Mesendoderm (in vitro differentiated cells): ENCODE data around the gene PRDM2.
"Not testable (repeated sequence)": the region's sequence is repeated elsewhere in the genome, so short reads cannot be mapped to it uniquely, and the experiment has no call there.

Experiments used
- DNase-seq: peaks from one replicate; pipeline ENCODE4 v3.0.0; 2013
- H2AK5ac ChIP-seq: 2 replicates; pipeline ENCODE4 v1.6.1; 2013; ENCODE audit warnings: low read length, inconsistent platforms
- H2BK120ac ChIP-seq: 2 replicates; pipeline ENCODE4 v1.6.1; 2013; ENCODE audit warnings: low read depth, mild to moderate bottlenecking, low read length, moderate library complexity, mixed read lengths
- H2BK15ac ChIP-seq: replicated peaks from 2 replicates; pipeline ENCODE4 v1.6.1; 2013; ENCODE audit warnings: low read depth, mild to moderate bottlenecking, moderate library complexity
- H2BK5ac ChIP-seq: 2 replicates; pipeline ENCODE4 v1.6.1; 2013; ENCODE audit warnings: low read length, inconsistent platforms
- H3K18ac ChIP-seq: 2 replicates; pipeline ENCODE4 v1.6.1; 2013; ENCODE audit warnings: mild to moderate bottlenecking, low read length, mixed read lengths
- H3K23ac ChIP-seq: one replicate; pipeline ENCODE4 v1.6.1; 2013; ENCODE audit warnings: low read length
- H3K27ac ChIP-seq: 2 replicates; pipeline ENCODE4 v1.5.1; 2013; ENCODE audit warnings: low read depth, mild to moderate bottlenecking, inconsistent platforms, low read length, moderate library complexity
- H3K27me3 ChIP-seq: 2 replicates; pipeline ENCODE4 v1.6.1; 2013; ENCODE audit warnings: low read length, control low read depth, mild to moderate bottlenecking, inconsistent platforms; ENCODE audit not compliant: insufficient read depth, poor library complexity
- H3K36me3 ChIP-seq: 2 replicates; pipeline ENCODE4 v1.6.1; 2013; ENCODE audit warnings: low read length, inconsistent platforms; ENCODE audit not compliant: control insufficient read depth, insufficient read depth
- H3K4ac ChIP-seq: one replicate; pipeline ENCODE4 v1.6.1; 2013; ENCODE audit warnings: low read depth, mild to moderate bottlenecking, low read length, moderate library complexity
- H3K4me1 ChIP-seq: 2 replicates; pipeline ENCODE4 v1.6.1; 2013; ENCODE audit warnings: low read depth, low read length, inconsistent platforms; ENCODE audit not compliant: control insufficient read depth
- H3K4me2 ChIP-seq: 2 replicates; pipeline ENCODE4 v1.6.1; 2013; ENCODE audit warnings: low read length
- H3K4me3 ChIP-seq: 2 replicates; pipeline ENCODE4 v1.5.1; 2013; ENCODE audit warnings: mild to moderate bottlenecking, low read length
- H3K56ac ChIP-seq: one replicate; pipeline ENCODE4 v1.6.1; 2013; ENCODE audit warnings: low read length
- H3K79me1 ChIP-seq: 2 replicates; pipeline ENCODE4 v1.6.1; 2013; ENCODE audit warnings: low read length, inconsistent platforms
- H3K79me2 ChIP-seq: 2 replicates; pipeline ENCODE4 v1.6.1; 2013; ENCODE audit warnings: mild to moderate bottlenecking, low read length; ENCODE audit not compliant: control insufficient read depth, insufficient read depth
- H3K9ac ChIP-seq: 2 replicates; pipeline ENCODE4 v1.6.1; 2013; ENCODE audit warnings: low read length, inconsistent platforms
- H4K5ac ChIP-seq: one replicate; pipeline ENCODE4 v1.6.1; 2013; ENCODE audit warnings: low read length
- H4K8ac ChIP-seq: one replicate; pipeline ENCODE4 v1.6.1; 2013; ENCODE audit warnings: low read depth, mild to moderate bottlenecking, control low read depth, low read length, moderate library complexity
- WGBS: extraction: QIAGEN DNeasy Blood & Tissue Kit; methylation state at CpG from one replicate; pipeline ENCODE4 v1.1.7; 2013; ENCODE audit warnings: low lambda C conversion rate, missing lambda C conversion rate; ENCODE audit not compliant: insufficient coverage; ENCODE audit errors: extremely low coverage; 5-methylcytosine and 5-hydroxymethylcytosine counted together

PRDM2 gene

DNA sequence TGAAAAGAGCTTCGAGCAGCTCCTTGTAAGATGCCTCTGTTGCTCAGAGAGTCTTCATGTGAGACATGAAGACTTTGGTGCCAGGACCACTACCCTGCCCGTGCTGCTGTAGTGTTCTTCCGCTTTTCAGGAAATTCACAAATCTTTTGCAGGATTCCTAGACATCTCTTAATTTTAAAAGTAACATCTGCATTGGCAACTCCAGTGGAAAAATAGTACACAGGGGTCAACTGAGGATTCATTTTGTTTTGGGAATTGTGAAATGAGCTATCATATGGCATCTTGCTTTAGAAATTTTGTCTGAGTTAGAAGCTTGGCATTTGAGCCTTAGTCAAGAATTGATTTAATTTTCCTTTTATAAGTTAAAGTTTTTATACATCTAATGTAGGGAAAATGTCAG, 7.2 kb downstream of the PRDM2 start:
- H3K9ac ChIP-seq: no peak overlapping the region
- H3K23ac ChIP-seq: no peak overlapping the region
- H3K79me1 ChIP-seq: peaks cover 17% of the 10 kb centered on the region
- no peaks in the 10 kb centered on the region for H3K4me1 ChIP-seq
- no peak overlapping the region for H4K8ac ChIP-seq
- H3K27me3 ChIP-seq: no peaks in the 10 kb centered on the region
- H3K27ac ChIP-seq: no peak overlapping the region
- no peak overlapping the region for H2AK5ac ChIP-seq
- no peak overlapping the region for H3K4ac ChIP-seq
- H3K79me2 ChIP-seq: peaks cover 8% of the 10 kb centered on the region
- H4K5ac ChIP-seq: no peak overlapping the region
- H2BK120ac ChIP-seq: no peak overlapping the region
- H2BK5ac ChIP-seq: no peak overlapping the region
- WGBS: no CpG with 5 or more reads among the region's 3 CpGs
- H3K4me3 ChIP-seq: no peak overlapping the region
- no peak overlapping the region for H3K18ac ChIP-seq
- DNase-seq: no peak
- H3K36me3 ChIP-seq: no peaks in the 10 kb centered on the region
- no peak overlapping the region for H2BK15ac ChIP-seq
- no peak overlapping the region for H3K56ac ChIP-seq
- no peak overlapping the region for H3K4me2 ChIP-seq

DNA sequence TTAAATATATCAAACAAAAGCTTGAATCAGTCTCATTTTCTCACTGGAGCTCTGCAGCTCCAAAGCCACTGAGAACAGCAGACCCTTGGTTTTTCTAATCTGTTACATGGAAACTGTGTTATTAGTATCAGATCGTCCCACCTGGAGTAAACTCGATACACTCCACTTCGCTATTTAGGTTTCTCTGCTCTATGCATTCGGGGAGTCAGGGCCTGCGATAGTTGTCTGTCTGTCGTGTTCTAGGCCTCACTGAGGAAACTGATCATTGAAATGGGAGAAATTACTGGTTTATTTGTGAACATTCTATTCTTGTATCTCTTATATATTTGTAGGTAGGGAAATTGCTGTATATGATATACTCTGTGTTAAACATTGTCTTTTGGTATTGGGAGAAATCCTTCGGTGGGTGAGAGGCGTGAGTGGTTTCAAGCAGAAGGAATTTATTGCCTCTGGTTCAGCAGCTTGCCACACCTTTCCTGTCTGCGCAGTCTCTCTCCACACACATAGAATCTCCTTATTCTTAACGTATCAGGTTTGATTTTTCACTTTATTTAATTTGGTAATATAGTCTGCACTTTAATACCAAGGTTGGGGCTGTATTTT, 8.5 kb downstream of the PRDM2 start:
- no CpG with 5 or more reads among the region's 10 CpGs for WGBS
- no peak overlapping the region for H4K5ac ChIP-seq
- H3K79me1 ChIP-seq: peaks cover 15% of the 10 kb centered on the region
- H3K18ac ChIP-seq: no peak overlapping the region
- no peak overlapping the region for H2BK15ac ChIP-seq
- H3K23ac ChIP-seq: no peak overlapping the region
- no peak overlapping the region for H3K4ac ChIP-seq
- H3K4me3 ChIP-seq: no peak overlapping the region
- H3K36me3 ChIP-seq: no peaks in the 10 kb centered on the region
- H2BK5ac ChIP-seq: no peak overlapping the region
- no peak overlapping the region for H3K56ac ChIP-seq
- DNase-seq: no peak
- H3K4me1 ChIP-seq: no peaks in the 10 kb centered on the region
- H3K79me2 ChIP-seq: peaks cover 7% of the 10 kb centered on the region
- no peak overlapping the region for H3K4me2 ChIP-seq
- no peak overlapping the region for H3K9ac ChIP-seq
- no peak overlapping the region for H2AK5ac ChIP-seq
- H3K27me3 ChIP-seq: no peaks in the 10 kb centered on the region
- no peak overlapping the region for H4K8ac ChIP-seq
- H3K27ac ChIP-seq: no peak overlapping the region
- no peak overlapping the region for H2BK120ac ChIP-seq

DNA sequence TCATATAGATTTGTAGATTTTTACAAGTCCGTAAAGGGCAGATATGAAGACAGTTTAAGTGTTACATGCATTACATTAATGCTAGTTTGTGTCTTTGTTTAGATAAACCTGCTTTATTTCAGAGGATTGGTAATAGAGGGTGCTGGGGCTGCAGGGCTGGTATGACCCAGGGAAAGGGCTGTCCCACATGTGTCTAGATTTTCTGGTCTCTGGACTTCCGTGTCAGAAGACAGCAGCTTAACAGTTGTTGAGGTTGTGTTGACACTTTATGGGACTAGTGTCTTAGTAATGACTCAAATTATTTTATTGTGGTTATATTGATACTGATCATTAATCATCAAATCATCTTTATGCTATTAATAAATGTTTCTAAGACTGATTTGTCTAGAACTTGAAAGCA, 10.1 kb downstream of the PRDM2 start:
- no peak for DNase-seq
- Histone ChIP-seq H3K27ac (no peak overlapping the region), H3K23ac (no peak overlapping the region), H3K36me3 (no peaks in the 10 kb centered on the region), H2BK5ac (no peak overlapping the region), H4K5ac (no peak overlapping the region), H3K4me3 (no peak overlapping the region), H3K79me2 (peaks cover 7% of the 10 kb centered on the region), H3K18ac (no peak overlapping the region), H3K27me3 (no peaks in the 10 kb centered on the region), H2BK120ac (no peak overlapping the region), H3K56ac (no peak overlapping the region), H2BK15ac (no peak overlapping the region), H3K79me1 (peaks cover 14% of the 10 kb centered on the region), H3K4me1 (no peaks in the 10 kb centered on the region), H3K4ac (no peak overlapping the region), H3K4me2 (no peak overlapping the region), H2AK5ac (no peak overlapping the region), H4K8ac (no peak overlapping the region), H3K9ac (no peak overlapping the region)
- WGBS: no CpG with 5 or more reads among the region's 2 CpGs

DNA sequence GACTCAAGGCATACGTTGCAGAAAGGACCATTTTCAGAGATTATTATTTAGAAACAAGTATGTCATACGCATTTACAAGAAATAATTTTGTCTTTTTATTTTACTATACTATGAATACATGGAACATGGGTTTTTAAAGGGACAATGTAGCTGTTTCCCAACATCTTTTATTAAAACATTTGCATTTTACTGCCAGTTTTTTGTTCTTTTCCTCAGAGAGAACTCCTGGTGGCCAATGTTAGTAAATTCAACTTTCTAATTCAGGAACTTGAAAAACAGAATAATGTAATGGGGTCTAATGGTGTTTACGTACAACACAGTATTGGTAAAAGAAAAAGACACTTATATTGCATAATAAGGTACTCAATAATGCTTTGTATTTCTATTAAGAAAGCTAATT, 14.9 kb downstream of the PRDM2 start:
- no peaks in the 10 kb centered on the region for H3K27me3 ChIP-seq
- no peak overlapping the region for H4K5ac ChIP-seq
- H3K4me3 ChIP-seq: no peak overlapping the region
- H3K4me1 ChIP-seq: no peaks in the 10 kb centered on the region
- H3K4me2 ChIP-seq: no peak overlapping the region
- H3K4ac ChIP-seq: no peak overlapping the region
- no peak overlapping the region for H3K27ac ChIP-seq
- H3K79me2 ChIP-seq: no peaks in the 10 kb centered on the region
- H3K9ac ChIP-seq: no peak overlapping the region
- no peak overlapping the region for H2BK5ac ChIP-seq
- peaks cover 9% of the 10 kb centered on the region for H3K79me1 ChIP-seq
- H3K56ac ChIP-seq: no peak overlapping the region
- H2BK15ac ChIP-seq: no peak overlapping the region
- no peak overlapping the region for H4K8ac ChIP-seq
- no CpG with 5 or more reads among the region's 3 CpGs for WGBS
- H3K18ac ChIP-seq: no peak overlapping the region
- no peak overlapping the region for H3K23ac ChIP-seq
- no peaks in the 10 kb centered on the region for H3K36me3 ChIP-seq
- H2BK120ac ChIP-seq: no peak overlapping the region
- no peak for DNase-seq
- no peak overlapping the region for H2AK5ac ChIP-seq

DNA sequence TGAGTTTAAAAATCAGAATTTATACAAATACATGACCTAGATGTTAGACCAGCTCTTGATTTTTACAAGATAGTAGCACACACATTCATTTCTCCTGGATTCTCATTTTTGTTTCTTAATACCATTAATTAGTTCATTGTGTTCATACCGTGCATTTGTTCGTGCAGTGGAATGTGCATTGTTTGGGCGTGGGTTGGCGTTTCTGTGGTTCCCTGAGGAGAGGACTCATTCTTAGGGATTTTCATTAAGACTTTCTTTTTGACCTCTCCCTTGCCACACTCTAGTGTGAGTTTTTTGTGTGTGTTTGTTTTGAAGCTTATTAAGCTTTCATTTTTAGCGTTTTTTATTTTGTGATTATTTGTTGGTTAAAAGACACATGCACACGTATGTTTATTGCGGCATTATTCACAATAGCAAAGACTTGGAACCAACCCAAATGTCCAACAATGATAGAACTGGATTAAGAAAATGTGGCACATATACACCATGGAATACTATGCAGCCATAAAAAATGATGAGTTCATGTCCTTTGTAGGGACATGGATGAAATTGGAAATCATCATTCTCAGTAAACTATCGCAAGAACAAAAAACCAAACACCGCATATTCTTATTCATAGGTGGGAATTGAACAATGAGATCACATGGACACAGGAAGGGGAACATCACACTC, 15.8 kb downstream of the PRDM2 start:
- H3K79me2 ChIP-seq, H3K36me3 ChIP-seq, H3K79me1 ChIP-seq, H3K4me2 ChIP-seq, H3K18ac ChIP-seq, H3K4me3 ChIP-seq, H3K27ac ChIP-seq, H3K9ac ChIP-seq, H4K8ac ChIP-seq, H2AK5ac ChIP-seq, H2BK5ac ChIP-seq, H2BK15ac ChIP-seq, H4K5ac ChIP-seq, H3K56ac ChIP-seq, H3K4me1 ChIP-seq, H2BK120ac ChIP-seq, H3K23ac ChIP-seq, DNase-seq, H3K4ac ChIP-seq, H3K27me3 ChIP-seq: not testable (repeated sequence)
- WGBS: 100% methylated on average over 1 of the region's 9 CpGs
